ENCODE data around the gene SLC16A14.
"Not testable (repeated sequence)": the region's sequence is repeated elsewhere in the genome, so short reads cannot be mapped to it uniquely, and the experiment has no call there.

Gene SLC16A14, protein sequence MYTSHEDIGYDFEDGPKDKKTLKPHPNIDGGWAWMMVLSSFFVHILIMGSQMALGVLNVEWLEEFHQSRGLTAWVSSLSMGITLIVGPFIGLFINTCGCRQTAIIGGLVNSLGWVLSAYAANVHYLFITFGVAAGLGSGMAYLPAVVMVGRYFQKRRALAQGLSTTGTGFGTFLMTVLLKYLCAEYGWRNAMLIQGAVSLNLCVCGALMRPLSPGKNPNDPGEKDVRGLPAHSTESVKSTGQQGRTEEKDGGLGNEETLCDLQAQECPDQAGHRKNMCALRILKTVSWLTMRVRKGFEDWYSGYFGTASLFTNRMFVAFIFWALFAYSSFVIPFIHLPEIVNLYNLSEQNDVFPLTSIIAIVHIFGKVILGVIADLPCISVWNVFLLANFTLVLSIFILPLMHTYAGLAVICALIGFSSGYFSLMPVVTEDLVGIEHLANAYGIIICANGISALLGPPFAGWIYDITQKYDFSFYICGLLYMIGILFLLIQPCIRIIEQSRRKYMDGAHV

DNA sequence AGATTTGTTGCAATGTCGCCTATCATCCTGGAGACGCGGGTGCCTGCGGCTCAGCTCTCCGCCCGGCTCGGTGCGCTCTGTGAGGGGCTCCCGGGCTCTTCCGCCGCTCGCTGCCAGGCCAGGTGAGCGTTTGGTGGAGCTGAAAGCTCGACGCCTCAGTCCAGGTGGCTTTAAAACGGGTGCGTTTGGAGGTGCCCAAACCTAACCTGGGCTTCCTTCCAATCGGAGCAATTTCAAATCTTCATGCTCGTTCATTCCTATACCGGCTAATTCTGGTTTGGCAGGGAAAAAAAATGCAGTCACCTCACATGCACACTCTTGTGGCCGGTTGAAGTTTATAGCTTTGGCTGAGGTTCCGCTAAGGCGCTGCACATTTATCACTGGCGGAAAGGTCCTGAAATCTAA, at the start of gene SLC16A14:
TSS of gene SLC16A14 (minus strand) at position 274 of the 405 bp plus-strand sequence. CDS start 9,572 bp downstream, outside the sequence.
- DNase-seq = peak; percentile 29

DNA sequence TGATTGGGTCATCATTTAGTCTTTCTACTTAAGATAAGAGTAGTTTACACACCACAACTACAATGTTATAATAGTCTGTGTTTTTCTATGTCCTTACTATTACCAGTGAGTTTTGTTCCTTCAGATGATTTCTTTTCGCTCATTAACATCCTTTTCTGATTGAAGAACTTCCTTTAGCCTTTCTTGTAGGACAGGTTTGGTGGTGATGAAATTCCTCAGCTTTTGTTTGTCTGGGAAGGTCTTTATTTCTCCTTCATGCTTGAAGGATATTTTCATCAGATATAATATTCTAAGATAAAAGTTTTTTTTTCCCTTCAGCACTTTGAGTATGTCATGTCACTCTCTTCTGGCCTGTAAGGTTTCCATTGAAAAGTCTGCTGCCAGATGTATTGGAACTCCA, 38.0 kb upstream of the SLC16A14 start:
- no peak for DNase-seq

DNA sequence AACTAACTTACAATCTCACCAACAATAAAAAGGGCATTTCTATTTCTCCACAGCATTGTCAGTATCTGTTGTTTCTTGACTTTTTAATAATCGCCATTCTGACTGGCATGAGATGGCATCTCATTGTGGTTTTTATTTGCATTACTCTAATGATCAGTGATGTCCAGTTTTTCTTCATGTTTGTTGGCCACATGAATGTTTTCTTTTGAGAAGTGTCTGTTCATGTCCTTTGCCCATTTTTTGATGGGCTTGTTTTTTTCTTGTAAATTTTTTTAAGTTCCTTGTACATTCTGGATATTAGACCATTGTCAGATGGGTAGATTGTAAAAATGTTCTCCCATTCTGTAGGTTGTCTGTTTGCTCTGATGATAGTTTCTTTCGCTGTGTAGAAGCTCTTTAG, 33.2 kb upstream of the SLC16A14 start:
- DNase-seq = not testable (repeated sequence)

DNA sequence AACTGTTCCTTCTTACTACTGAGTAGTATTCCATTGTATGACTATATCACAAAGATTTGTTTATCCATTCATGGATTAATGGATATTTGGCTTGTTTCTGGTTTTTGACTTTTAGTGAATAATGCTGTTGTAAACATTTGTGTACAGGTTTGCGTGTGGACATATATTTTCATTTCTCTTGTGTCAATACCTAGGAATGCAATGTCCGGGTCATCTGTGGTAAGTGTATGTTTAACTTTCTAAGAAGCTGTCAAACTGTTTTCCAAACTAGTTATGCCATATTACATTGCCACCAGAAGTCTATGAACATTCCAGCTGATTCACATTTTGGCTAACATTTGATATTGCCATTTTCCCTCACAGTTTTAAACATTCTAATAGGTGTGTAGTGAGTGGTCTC, 29.1 kb upstream of the SLC16A14 start:
- no peak for DNase-seq

DNA sequence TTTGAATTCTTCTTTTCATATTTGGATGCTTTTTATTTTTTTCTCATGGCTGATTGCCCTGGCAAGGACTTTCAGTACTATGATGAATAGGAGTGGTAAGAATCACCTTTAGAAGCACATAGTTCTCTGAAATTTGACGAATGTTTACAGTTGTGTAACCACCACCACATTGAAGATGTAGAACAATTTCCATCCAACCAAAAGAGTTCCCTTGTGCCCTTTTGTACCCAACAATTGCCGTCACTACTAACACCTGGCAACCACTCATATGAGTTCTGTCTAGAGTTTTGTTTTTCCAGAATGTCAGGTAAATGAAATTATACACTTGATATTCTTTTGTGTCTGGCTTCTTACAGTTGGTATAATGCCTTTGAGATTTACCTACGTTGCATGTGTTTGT, 28.7 kb upstream of the SLC16A14 start:
- DNase-seq = no peak

DNA sequence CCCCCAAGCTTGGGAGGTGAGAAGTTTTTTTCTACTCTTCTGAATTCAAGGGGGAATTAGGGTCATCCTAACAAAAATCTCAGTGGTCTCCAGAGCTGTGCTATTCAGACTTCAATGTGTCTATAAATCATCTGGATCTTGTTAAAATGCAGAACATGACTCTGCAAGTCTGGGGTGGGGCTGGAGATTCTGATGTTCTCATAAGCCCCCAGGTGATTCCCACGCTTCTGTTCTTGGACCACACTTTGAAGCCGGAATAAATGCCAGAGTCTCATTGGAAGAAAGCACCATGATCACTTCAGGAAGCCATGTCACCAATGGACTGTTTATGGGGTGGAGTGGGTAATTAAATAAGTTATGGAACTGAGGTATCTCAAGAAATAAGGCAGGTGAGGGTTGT, 22.2 kb upstream of the SLC16A14 start:
- no peak for DNase-seq

DNA sequence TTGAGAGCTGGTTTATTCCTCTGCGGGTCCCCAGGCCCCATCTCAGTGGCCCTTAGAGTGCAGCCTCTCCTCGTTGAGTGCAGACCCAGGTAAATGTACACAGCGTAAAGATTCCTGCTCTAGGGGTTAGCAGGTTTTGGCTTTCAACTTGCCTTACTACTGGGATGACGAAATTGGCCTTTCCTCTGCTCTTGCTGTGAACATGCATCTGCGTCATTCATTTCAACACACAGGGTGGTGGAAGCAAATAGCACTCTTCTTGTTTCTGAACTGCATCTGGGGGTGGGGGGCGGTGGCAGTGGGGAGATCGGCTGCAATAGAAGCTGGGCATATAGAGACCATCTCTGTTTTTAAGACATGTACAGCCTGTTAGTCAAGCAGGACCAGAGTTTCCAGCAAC, 16.5 kb upstream of the SLC16A14 start:
- DNase-seq = no peak

DNA sequence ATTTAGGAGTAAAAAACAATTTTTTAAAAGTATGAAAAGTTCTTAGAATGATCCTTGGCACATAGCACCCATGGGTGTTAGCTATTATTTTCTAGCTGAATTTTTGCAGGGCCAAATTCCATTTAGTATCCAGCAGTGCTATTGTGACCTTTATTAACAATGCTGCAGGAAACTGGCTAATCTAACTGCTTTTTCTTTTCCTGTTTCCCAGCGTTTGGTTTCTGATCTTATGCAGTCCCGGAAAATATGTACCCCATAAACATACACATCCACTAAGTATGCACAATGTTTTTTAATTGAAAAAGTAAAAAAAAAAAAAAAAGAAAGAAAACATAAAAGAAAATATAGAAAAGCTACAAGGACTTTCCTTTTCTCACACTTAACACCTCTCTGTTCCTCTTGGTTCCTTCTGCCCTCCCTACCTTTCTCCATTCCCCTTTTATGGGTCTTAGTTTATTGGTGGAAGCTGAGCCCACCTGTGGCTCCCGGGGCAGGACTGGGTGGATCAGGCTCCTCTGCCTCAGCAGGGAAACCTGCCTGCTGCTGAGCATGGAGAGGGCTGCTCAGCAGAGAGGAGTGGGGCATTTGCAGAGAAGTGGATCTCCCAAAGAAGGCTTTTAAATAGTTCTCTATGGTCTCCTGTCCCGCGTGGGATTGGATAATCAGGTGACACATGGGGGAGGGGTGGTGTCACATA, 9.3 kb upstream of the SLC16A14 start:
- no peak for DNase-seq

DNA sequence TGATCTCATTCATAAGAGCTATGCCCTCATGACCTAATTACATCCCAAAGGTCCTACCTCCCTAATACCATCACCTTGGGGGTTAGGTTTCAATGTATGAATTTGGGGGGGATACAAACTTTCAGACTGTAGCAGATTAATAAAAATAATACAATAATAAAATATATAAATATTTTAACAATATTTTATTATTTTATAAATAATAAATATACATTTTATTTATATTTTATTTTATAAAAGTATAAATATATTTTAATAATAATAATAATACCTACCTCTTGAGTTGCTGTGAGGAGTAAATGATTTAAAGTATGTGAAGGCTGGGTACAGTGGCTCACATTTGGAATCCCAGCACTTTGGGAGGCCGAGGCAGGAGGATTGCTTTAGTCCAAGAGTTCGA, 8.1 kb upstream of the SLC16A14 start:
- DNase-seq = no peak

DNA sequence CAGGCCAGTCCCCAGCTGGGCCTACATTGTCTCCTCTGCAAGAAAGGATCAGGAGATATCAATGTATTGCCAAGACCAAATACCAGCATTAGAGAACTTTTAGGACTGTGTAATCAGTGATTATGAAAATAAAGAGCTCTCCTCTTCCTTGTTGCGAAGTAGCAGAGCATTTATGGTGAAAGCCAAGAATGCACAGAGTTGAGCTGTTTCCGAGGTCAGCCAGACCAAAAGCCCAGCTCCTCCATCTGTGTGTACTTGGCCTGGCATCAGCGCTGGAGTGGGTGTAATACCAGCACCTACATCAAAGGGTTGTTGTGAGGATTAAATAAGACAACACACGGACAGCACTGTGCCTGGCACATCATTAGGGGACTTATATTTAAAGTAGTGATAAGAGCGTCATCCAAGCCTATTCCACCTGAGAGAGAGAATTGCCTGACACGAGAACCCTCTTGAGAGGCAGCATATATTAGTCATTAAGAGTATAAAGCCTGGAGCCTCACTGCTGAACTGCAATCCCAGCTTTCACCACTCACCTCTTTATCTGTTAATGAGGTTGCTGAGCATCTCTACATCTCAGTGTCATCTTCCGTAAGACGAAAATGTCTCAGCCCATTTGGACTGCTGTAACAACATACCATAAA, 7.4 kb upstream of the SLC16A14 start:
- no peak for DNase-seq

DNA sequence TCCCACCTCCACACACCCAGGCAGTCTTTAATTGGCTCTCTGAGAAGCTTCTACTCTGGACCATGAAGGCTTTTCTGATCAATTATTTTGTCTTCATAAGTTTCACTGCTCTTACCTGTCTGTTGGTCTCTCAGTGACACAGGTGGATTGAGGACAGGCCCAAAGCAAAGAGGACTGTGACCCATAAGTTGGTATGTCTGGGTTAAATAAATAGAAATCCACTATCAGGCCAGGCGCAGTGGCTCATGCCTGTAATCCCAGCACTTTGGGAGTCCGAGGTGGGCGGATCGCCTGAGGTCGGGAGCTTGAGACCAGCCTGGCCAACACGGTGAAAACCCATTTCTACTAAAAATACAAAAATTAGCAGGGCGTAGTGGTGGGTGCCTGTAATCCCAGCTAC, 2.7 kb upstream of the SLC16A14 start:
- DNase-seq = no peak

DNA sequence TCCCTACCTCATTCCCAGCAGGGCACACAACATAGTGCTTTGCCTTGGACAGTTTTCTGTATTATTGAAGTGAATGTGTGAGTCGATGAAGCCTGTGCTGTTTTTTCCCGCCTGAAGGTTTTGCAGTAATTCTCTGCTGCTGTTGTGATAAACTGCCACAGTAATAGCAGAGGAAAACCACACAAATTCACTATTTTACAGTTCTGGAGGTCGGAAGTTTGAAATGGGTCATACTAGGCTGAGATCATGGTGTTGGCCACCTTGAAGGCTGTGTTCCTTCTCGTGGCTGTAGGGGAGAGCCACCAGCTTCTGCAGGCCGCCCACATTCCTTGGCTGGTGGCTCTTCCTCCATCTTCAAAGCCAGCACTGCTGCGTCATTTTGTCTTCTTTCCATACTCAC, 678 bp upstream of the SLC16A14 start:
- DNase-seq = no peak

DNA sequence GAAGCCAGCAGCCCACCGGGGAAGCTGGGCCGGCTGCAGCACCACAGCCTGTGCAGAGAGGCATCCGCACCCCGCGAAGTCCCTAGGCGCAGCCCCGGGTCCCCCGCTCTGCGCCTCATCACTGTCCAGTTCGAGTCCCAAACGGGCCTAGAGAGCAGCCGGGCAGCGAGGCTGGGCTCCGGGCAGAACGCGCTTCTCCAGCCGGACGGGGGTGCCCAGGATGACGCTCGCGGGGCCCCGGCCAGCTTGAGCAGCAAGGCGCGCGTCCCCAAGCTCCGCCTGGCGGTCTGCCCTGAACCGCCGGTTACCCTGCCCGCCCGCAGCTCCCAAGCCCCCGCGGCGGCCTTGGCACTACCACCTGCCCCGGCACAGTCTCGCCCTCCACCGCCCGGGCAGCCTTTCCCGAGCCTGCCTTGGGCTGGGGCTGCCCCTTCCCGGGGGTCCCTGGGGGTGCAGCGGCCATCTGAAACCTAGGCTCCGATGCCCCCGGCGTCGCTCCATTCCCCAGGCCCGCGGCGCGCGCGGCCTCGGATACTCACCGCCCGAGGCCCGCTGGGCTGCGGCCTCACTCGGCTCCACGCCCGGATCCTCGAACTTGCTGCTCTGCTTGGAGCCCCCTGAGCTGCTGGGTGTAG, 591 bp downstream of the SLC16A14 start:
- peak; percentile 55 for DNase-seq

DNA sequence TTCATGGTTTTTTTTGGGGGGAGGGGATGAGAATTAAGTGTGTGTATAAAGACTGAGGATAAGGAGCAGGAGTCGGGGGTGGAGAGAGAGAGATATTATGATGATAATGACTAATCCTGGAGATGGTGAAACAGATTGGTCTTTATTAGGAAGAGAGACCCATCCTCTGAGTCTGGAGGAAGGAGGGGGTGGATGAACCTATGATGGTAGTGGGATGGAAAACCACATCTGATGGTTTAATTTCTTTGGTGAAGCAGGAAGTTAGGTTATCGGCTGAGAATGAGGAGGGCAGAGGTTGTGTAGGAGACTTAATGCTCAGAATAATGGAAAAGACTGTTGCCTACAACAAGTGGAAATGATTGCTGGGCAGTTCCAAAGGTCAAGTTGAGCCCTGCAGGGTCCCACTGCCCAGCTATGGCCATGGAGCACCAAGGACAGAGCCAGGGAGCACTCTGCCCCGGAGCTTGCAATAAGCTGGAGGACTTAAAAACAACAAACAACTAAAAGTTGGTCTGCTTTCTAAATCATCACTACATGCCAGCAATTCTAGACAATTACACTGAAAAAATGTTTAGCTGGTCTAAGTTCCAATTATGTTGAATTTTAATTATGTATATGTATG, 7.9 kb downstream of the SLC16A14 start:
- no peak for DNase-seq

DNA sequence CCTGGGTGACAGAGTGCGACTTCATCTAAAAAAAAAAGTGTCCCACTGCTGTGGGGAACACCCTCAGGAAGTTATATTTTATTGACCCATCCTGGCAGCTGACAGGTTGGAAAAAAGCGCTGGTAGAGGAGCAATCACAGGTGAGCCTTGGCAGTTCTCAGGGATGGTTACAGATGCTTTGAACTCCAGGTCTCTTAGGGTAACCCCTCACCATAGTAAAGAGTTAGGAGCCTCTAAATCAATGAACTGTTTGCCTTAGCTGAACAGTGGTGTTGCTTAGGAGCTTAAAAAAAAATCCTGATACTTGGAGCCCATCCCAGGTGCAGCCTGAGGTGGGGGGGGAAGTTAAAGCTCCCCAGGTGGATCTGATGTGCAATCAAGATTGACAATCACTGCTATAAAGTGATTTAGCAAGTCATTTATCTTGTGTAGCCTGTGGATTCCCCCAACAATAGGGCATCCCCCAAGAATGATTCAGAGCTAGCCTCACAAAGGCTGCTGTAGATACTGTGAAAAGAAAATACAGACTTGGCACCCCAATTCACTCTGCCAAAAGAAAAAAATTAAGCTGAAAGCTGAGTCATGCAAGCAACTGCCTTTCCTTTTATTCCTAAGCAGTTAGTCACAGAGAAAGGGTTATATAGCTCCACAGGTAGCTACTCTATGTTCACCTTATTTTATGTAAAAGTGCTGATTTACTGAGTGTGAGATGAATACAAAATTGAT, 14.8 kb downstream of the SLC16A14 start:
- no peak for DNase-seq

DNA sequence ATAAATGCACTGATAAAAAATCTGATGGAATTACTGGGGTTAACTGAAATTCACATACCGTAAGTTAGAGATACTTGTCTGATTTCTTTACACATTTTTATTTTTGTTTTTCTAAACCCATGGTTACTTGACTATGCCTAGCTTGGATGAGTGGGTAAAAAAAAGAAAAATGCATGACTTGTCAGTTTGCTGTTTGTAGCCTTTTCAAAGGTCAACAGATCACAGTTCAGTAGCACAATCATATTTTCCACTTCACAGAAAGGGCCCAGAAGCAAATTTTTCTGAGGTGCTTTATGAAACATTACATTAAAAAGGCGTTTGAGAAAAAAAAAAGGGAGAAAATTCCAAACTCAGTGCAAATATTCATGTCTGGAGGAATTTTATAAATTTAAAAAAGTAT, 16.4 kb downstream of the SLC16A14 start:
- no peak for DNase-seq

DNA sequence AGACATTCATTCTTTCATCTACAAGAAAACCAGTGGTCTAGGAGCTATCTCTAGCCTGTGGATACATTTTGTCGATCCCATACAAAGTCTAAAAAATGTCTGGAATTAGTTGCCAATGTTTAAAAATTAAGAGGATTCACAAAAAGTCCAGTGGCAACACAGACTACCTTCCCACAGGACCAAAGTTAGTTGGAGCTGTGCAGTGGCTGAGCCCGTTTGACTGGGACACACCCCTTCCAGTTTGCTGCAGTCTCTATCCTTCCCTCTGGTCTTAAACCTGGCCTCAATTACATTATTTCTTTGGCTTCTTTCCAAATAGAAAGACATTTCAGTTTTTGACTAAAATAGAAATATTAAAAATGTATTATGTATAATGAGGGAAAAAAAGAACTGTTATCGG, 18.6 kb downstream of the SLC16A14 start:
- DNase-seq = no peak

DNA sequence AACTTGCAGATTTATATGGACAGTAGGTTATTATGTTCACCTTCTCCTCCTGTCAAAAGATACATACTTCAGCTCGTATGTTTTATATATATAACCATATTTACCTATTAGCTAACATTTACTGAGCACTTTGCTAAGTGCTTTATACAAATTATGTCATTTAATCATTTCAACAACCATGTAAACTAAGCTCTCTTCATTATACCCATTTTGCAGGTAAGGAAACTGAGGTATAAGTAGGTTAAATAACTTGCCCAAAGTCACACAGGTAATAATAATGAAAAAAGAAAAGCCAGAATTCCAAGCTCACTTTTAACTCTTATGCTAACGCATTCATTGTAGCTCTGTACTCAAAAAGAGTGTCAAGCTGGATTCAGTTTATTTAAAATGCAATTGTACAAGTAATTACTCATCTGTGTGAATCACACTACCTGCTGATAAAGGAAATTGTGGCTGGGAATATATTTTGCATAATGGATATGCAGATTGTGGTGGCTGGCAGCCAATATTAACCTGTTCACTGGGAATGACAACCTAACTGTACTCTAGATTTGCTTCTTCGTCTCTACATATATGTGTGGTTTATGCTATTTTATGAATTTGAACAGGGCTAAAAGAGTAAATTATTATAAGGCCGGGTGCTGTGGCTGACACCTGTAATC, 20.6 kb downstream of the SLC16A14 start:
- no peak for DNase-seq

DNA sequence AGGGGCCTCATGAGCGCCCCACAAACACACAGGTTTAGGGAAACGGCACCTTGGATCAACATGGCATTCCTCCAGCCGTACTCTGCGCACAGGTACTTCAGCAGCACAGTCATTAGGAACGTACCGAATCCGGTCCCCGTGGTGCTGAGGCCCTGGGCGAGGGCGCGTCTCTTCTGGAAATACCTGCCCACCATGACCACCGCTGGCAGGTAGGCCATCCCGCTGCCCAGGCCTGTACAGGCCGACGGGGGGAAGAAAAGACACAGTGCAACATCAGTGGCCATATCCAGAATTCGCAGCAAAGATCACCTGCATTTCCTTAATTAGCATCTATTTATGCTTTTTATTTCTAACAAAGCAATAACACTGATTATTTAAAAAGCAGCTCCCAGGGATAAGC, 22.2 kb downstream of the SLC16A14 start:
- no peak for DNase-seq

DNA sequence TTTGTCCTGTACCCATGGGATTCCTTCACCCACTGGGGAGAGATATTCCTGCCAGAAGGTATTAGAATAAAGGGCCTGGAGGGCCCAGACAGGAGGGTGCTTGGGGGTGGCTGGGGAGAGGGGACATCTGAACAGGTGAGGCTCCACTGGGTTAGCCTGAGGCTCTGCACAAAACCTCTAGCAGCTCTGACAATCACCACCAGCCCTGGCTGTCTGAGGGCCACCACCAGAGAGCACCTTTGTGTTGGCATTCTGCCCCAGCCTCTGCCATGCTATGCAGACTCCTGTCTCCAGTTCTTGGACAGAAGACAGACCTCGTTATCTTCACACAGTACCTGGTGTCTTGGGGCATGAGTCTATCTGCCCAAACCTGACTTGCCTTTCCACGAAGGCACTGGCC, 25.3 kb downstream of the SLC16A14 start:
- no peak for DNase-seq

DNA sequence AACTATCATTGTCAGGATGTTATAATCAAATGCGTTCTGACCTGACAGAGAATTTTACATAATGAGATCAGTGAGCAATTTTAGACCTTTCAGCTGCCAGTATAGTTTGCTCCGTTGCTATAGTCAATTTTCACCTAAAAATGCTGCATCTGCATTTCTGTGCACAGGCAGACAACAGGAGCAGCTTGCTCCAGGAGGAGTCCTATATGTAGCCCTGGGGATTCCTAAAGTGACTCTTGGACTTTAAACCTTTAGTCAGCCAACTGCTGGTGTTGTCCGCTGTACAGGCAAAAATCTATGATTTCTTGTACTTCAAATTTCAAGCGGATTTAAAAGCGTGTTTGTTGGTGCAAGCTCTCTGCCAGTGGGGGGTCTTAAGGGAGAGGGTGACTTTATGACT, 25.7 kb downstream of the SLC16A14 start:
- DNase-seq = no peak

DNA sequence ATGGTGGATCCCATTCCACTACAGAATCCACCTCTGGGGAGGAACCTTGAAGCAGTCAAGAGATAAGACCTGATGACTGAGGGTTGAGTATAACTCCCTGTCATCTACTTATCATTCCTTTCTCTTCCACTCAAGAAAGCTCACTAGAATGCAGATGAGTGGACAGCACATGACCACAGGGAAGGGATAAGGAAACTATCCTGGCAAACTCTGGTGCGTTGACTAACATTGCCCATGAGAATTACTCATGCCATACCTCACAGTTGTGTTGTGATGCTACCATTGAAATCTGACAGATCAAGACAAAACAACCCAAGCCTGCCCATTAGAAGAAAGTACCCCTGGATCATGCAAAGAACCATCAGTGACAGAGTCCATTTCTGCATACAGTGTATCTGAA, 26.5 kb downstream of the SLC16A14 start:
- DNase-seq = no peak

Measured in T1000 (cell line).